Colonic mucosa (tissue), 4 donors: ENCODE measurements around the gene CCDC88C. TPM values are rescaled to one million over a fixed set of nuclear protein-coding genes. Genes with fewer than 3 reads are reported as not detected.
A peak's percentile ranks its signal among the peaks of the same experiment; 100 is the strongest.

Source experiments
- DNase-seq: peaks from one replicate; pipeline ENCODE4 v3.0.0-alpha.2; 2020
- H3K27ac ChIP-seq: fragments of 200-600 bp; one replicate; pipeline ENCODE4 v1.8.0; 2021
- H3K27me3 ChIP-seq: fragments of 200-600 bp; one replicate; pipeline ENCODE4 v1.8.0; 2021
- H3K36me3 ChIP-seq: fragments of 200-600 bp; one replicate; pipeline ENCODE4 v1.8.0; 2021
- H3K4me1 ChIP-seq: fragments of 200-600 bp; one replicate; pipeline ENCODE4 v1.8.0; 2021; ENCODE audit warnings: mild to moderate bottlenecking
- H3K4me3 ChIP-seq: fragments of 200-600 bp; one replicate; pipeline ENCODE4 v1.8.0; 2021
- H3K9ac ChIP-seq, 2 donors: one replicate each; pipeline ENCODE4 v1.7.0; 2013; ENCODE audit warnings: control low read depth in 2 of 2, low read depth in 2 of 2, low read length in 2 of 2
- H3K9me3 ChIP-seq: fragments of 200-600 bp; one replicate; pipeline ENCODE4 v1.8.0; 2021
- intact Hi-C: fragments of 100-400 bp; cut with DNase I; formaldehyde crosslinking; loops from one replicate; pipeline ENCODE4 v1.14.1; 2022
- total RNA-seq, 2 donors: library from RNA; stranded (reverse); fragmentation: NEBNext Ultra II Directional in 1 of 2; extraction: Animal tissue kit (Norgen Biotek cat#: 25700) in 1 of 2; gene quantifications; one replicate each; pipeline ENCODE4 v1.2.1, GENCODE V29; 2021
- TF ChIP-seq, protein P1 (sequence below): fragments of 200-600 bp; IDR thresholded peaks from one replicate; pipeline ENCODE4 v1.8.0; 2022; ENCODE audit warnings: antibody characterized with exemption, mild to moderate bottlenecking
- donor health status: healthy.
- donor health status: DM: no; HTN: no; CAD: no.
- donor health status: DM: no; HTN: no; CAD: no.

CCDC88C gene
- total RNA-seq, 2 donors from 2014 or later: 45.6 to 48.0 TPM

DNA sequence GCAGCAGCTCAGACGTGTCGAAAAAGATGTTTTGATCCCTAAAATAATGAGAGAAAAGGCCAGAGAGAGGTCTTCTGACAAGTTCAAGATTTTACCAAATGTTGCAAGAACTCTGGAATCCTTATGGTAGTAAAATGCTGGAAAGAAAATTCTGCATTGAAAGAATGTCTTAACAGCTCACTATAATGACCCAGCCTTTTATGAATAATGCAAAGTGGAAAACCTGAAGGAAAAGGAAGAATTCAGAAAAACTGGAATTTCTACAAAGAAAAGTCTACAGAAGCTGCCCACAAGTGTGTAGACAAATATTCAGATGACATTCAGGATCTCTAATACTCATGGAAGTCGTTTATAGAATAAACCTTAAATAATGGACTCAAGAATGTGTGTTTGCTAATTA is 1.8 kb upstream of the CCDC88C start:
- no peak for DNase-seq
- Histone ChIP-seq H3K9me3 (no peaks in the 10 kb centered on the region), H3K4me1 (peaks cover 6% of the 10 kb centered on the region), H3K36me3 (no peaks in the 10 kb centered on the region), H3K27ac (no peak overlapping the region), H3K27me3 (no peaks in the 10 kb centered on the region), H3K4me3 (no peak overlapping the region), H3K9ac (no peak overlapping the region)
- TF ChIP-seq, protein P1, sequence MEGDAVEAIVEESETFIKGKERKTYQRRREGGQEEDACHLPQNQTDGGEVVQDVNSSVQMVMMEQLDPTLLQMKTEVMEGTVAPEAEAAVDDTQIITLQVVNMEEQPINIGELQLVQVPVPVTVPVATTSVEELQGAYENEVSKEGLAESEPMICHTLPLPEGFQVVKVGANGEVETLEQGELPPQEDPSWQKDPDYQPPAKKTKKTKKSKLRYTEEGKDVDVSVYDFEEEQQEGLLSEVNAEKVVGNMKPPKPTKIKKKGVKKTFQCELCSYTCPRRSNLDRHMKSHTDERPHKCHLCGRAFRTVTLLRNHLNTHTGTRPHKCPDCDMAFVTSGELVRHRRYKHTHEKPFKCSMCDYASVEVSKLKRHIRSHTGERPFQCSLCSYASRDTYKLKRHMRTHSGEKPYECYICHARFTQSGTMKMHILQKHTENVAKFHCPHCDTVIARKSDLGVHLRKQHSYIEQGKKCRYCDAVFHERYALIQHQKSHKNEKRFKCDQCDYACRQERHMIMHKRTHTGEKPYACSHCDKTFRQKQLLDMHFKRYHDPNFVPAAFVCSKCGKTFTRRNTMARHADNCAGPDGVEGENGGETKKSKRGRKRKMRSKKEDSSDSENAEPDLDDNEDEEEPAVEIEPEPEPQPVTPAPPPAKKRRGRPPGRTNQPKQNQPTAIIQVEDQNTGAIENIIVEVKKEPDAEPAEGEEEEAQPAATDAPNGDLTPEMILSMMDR: no peak
- intact Hi-C loops: loop anchor here (1.0 to 2.0 kb wide), 2 partner anchors 65 to 96 kb away; no protein-coding TSS in a partner anchor

DNA sequence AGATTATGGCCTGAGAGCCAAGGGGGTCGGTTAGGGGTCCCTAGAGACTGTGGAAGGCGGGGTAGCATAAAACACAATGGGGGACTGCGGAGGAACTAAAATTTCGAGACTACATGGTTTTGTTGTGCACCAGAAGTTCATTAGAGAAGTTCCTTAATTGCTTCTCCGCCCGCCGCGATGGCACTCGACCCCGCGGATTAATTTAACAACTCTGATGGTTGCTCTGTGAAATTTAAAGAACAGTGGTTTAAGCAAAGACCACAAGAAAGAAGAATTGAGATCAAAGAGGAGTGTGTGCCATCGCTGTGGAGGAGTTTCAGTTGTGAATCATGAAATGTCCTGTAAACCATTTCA is 1.4 kb upstream of the CCDC88C start:
- Histone ChIP-seq H3K9ac (no peak overlapping the region), H3K9me3 (no peaks in the 10 kb centered on the region), H3K27ac (no peak overlapping the region), H3K4me3 (peak overlapping the region; percentile 39), H3K4me1 (peaks cover 6% of the 10 kb centered on the region), H3K36me3 (no peaks in the 10 kb centered on the region), H3K27me3 (no peaks in the 10 kb centered on the region)
- no peak for DNase-seq
- TF ChIP-seq, protein P1: no peak
- intact Hi-C loops: loop anchor here (1.0 to 2.0 kb wide), 2 partner anchors 64 to 96 kb away; no protein-coding TSS in a partner anchor

GRCh38 chr14:91418387-91419043 is 895 bp upstream of the CCDC88C start:
- TF ChIP-seq, protein P1: peak; percentile 99
- H3K36me3 ChIP-seq: no peaks in the 10 kb centered on the region
- DNase-seq: peak; percentile 87
- no peak overlapping the region for H3K27ac ChIP-seq
- H3K9me3 ChIP-seq: no peaks in the 10 kb centered on the region
- peak overlapping the region; percentile 28 to 55 for H3K9ac ChIP-seq
- intact Hi-C loops: loop anchor here (1.0 to 2.0 kb wide), 2 partner anchors 64 to 95 kb away; no protein-coding TSS in a partner anchor
- H3K4me1 ChIP-seq: peaks cover 10% of the 10 kb centered on the region
- no peaks in the 10 kb centered on the region for H3K27me3 ChIP-seq
- H3K4me3 ChIP-seq: peak overlapping the region; percentile 39

GRCh38 chr14:91417983-91418386 is 365 bp upstream of the CCDC88C start:
- no peak for DNase-seq
- TF ChIP-seq, protein P1: no peak
- H3K4me3 ChIP-seq: peak overlapping the region; percentile 39
- intact Hi-C loops: loop anchor here (2.0 kb wide), 1 partner anchor 63 kb away; no protein-coding TSS in a partner anchor
- no peak overlapping the region for H3K27ac ChIP-seq
- no peaks in the 10 kb centered on the region for H3K27me3 ChIP-seq
- H3K9ac ChIP-seq: peak overlapping the region; percentile 28 to 55
- H3K9me3 ChIP-seq: no peaks in the 10 kb centered on the region
- peaks cover 12% of the 10 kb centered on the region for H3K4me1 ChIP-seq
- H3K36me3 ChIP-seq: no peaks in the 10 kb centered on the region

GRCh38 chr14:91416744-91417119 is 888 bp downstream of the CCDC88C start:
- H3K4me3 ChIP-seq: peak overlapping the region; percentile 92
- no peaks in the 10 kb centered on the region for H3K9me3 ChIP-seq
- DNase-seq: peak; percentile 69
- no peaks in the 10 kb centered on the region for H3K27me3 ChIP-seq
- peak overlapping the region; percentile 64 for H3K27ac ChIP-seq
- TF ChIP-seq, protein P1: no peak
- H3K4me1 ChIP-seq: peaks cover 12% of the 10 kb centered on the region
- no peaks in the 10 kb centered on the region for H3K36me3 ChIP-seq
- intact Hi-C loops: no loop called here
- H3K9ac ChIP-seq: peak overlapping the region; percentile 82 to 88
